ENCODE measurements around the gene AFF3.

AFF3 gene

GRCh38 chr2:99860720-99861375 is 281.5 kb downstream of the AFF3 start:
- no peaks in the 10 kb centered on the region for H3K27me3 ChIP-seq
- TF ChIP-seq, protein P1, sequence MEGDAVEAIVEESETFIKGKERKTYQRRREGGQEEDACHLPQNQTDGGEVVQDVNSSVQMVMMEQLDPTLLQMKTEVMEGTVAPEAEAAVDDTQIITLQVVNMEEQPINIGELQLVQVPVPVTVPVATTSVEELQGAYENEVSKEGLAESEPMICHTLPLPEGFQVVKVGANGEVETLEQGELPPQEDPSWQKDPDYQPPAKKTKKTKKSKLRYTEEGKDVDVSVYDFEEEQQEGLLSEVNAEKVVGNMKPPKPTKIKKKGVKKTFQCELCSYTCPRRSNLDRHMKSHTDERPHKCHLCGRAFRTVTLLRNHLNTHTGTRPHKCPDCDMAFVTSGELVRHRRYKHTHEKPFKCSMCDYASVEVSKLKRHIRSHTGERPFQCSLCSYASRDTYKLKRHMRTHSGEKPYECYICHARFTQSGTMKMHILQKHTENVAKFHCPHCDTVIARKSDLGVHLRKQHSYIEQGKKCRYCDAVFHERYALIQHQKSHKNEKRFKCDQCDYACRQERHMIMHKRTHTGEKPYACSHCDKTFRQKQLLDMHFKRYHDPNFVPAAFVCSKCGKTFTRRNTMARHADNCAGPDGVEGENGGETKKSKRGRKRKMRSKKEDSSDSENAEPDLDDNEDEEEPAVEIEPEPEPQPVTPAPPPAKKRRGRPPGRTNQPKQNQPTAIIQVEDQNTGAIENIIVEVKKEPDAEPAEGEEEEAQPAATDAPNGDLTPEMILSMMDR (IDR thresholded peaks at IDR 0.05; ENCODE audit: low read depth, low read length): no peak
- no peaks in the 10 kb centered on the region for H3K4me1 ChIP-seq
- DNase-seq: no peak
- no peaks in the 10 kb centered on the region for H3K36me3 ChIP-seq
- no peak overlapping the region for H3K4me3 ChIP-seq (ENCODE audit: low read depth, low read length)
- H3K9me3 ChIP-seq: no peaks in the 10 kb centered on the region

DNA sequence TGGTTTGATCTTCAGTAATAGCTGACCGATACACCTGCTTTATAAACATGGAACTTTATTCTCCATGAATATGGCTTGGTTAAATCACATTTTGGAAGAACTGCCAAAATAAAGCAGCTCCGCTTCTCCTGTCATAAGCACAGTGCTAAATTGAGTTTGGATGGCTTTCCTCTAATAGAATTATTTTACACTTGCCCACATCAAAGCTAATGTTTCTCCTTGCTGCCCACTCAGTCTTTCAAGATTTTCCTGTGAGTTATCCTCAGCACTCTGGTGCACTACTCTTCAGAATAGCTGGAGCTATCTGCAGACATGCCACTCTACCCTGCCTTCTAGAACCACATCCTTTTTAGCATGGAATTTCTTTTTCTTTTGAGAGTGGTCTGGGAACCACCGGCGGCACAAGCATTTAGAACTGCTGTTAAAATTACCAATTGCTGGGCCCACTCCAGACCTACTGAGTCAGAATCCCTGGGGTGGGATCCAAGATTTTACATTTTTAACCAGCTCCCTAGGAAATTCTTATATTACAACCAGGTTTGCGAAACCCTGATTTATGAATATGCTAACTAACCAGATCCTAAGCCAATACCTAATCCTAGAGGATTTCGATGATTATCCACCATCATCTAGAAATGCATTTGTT is 283.3 kb downstream of the AFF3 start:
- TF ChIP-seq, protein P1 (IDR thresholded peaks at IDR 0.05; ENCODE audit: low read depth, low read length): no peak
- Histone ChIP-seq H3K36me3 (no peaks in the 10 kb centered on the region), H3K9me3 (no peaks in the 10 kb centered on the region), H3K4me1 (no peaks in the 10 kb centered on the region), H3K27me3 (no peaks in the 10 kb centered on the region), H3K4me3 (ENCODE audit: low read depth, low read length) (no peak overlapping the region)
- DNase-seq: no peak

DNA sequence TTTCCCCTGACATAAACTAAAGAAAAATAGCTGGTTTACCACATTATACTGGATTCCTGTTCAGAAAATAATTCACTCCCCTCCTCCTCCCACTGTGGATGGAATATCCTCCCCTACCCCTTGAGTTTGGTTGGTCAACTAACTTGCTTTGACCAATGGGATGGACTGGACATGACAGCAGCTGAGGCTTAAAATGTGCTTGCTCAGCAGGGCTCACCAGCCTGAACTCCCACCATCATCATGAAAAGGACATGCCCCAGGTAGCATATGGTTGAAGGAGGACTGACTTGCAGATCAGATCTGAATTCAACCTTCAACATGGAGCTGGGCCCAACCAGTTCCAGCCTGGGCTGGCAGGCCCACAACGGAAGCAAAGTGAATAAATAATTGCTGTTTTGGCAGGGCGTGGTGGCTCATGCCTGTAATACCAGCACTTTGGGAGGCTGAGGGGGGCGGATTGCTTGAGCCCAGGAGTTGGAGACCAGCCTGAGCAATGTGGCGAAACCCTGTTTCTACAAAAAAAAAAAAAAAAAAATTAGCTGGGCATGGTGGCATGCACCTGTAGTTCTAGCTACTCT is 284.4 kb downstream of the AFF3 start:
- DNase-seq: no peak
- no peaks in the 10 kb centered on the region for H3K27me3 ChIP-seq
- TF ChIP-seq, protein P1 (IDR thresholded peaks at IDR 0.05; ENCODE audit: low read depth, low read length): no peak
- no peaks in the 10 kb centered on the region for H3K4me1 ChIP-seq
- H3K9me3 ChIP-seq: no peaks in the 10 kb centered on the region
- H3K4me3 ChIP-seq (ENCODE audit: low read depth, low read length): no peak overlapping the region
- H3K36me3 ChIP-seq: no peaks in the 10 kb centered on the region

DNA sequence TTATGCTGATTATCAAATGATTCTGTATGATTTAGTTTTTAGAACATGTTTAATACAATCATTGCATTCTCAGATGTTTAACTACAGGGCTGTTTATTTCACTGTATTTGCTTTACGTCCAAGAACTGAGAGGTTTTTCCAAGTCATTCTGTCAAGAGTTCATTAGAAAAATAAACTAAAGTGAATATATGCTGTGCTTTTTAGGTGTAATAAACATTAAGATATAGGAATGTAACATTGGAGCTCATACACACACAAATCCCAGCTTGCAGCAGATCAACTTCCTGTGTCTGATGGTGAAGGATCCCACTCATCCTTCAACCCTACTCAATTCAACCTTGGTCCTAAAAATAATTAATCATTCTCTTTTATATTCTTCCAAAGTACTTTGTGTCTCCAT is 285.0 kb downstream of the AFF3 start:
- H3K27me3 ChIP-seq: no peaks in the 10 kb centered on the region
- no peaks in the 10 kb centered on the region for H3K9me3 ChIP-seq
- TF ChIP-seq, protein P1 (IDR thresholded peaks at IDR 0.05; ENCODE audit: low read depth, low read length): no peak
- H3K4me1 ChIP-seq: no peaks in the 10 kb centered on the region
- DNase-seq: no peak
- no peaks in the 10 kb centered on the region for H3K36me3 ChIP-seq
- no peak overlapping the region for H3K4me3 ChIP-seq (ENCODE audit: low read depth, low read length)

DNA sequence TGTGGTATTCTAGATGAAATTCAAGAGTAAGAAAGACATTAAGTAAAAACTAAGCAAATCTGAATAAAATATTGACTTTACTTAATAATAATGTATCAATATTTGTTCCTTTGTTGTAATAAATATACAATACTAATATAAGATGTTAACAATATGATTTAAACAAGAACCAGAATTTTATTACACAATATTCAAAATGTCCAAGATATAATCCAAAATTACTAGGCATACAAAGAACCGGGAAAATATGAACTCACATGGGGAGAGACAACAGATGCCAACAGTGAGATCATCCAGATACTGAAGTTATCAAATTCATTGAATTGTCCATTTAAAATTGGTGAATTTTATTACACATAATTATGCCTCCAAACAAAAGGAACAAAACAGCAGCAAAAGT is 286.3 kb downstream of the AFF3 start:
- Histone ChIP-seq H3K4me1 (no peaks in the 10 kb centered on the region), H3K4me3 (ENCODE audit: low read depth, low read length) (no peak overlapping the region), H3K27me3 (no peaks in the 10 kb centered on the region), H3K36me3 (no peaks in the 10 kb centered on the region), H3K9me3 (no peaks in the 10 kb centered on the region)
- TF ChIP-seq, protein P1 (IDR thresholded peaks at IDR 0.05; ENCODE audit: low read depth, low read length): no peak
- DNase-seq: no peak
